A673 (cell line): ENCODE measurements around the gene BABAM1. TPM values are rescaled to one million over a fixed set of nuclear protein-coding genes. Genes with fewer than 3 reads are reported as not detected.

Source experiments
- BruUV-seq: library from RNA; stranded (reverse); fragments of 400-500 nt; replicated peaks from 2 replicates; lab custom pipeline; 2021; lab: Mats Ljungman, UMichigan
- CTCF ChIA-PET: fragments of 300-600 bp; sonication (Branson Sonifier 250); formaldehyde crosslinking; loops from one replicate; lab custom pipeline; 2022; ENCODE audit warnings: antibody characterized with exemption; lab: Charles Lee
- POLR2A ChIA-PET: fragments of 300-600 bp; sonication (Branson Sonifier 250); formaldehyde crosslinking; loops from one replicate; lab custom pipeline; 2022; ENCODE audit warnings: antibody characterized with exemption; ENCODE audit not compliant: low non-redundant PET; lab: Charles Lee
- DNase-seq: peaks from one replicate; pipeline ENCODE4 v3.0.0-alpha.2; 2015; ENCODE audit warnings: low spot score
- H3K27ac ChIP-seq: fragments of 200-600 bp; sonication (generic); 2 replicates; pipeline ENCODE4 v1.5.1; 2016; ENCODE audit warnings: mixed run types, low read depth, mild to moderate bottlenecking, mixed read lengths, antibody characterized with exemption, low read length; ENCODE audit not compliant: poor library complexity, severe bottlenecking
- H3K27me3 ChIP-seq: fragments of 200-600 bp; sonication (generic); replicated peaks from 2 replicates; pipeline ENCODE4 v1.6.1; 2017; ENCODE audit warnings: mixed run types, low read depth, mild to moderate bottlenecking, mixed read lengths, antibody characterized with exemption, low read length; ENCODE audit not compliant: insufficient read depth, poor library complexity
- H3K36me3 ChIP-seq: fragments of 200-600 bp; sonication (generic); 2 replicates; pipeline ENCODE4 v1.6.1; 2016; ENCODE audit warnings: mixed run types, mild to moderate bottlenecking, mixed read lengths, antibody characterized with exemption, low read length; ENCODE audit not compliant: insufficient read depth, poor library complexity, severe bottlenecking
- H3K4me1 ChIP-seq: fragments of 200-600 bp; sonication (generic); 2 replicates; pipeline ENCODE4 v1.6.1; 2017; ENCODE audit warnings: mixed run types, mild to moderate bottlenecking, mixed read lengths, antibody characterized with exemption, low read length; ENCODE audit not compliant: insufficient read depth, poor library complexity, severe bottlenecking
- H3K4me3 ChIP-seq: fragments of 200-600 bp; sonication (generic); 2 replicates; pipeline ENCODE4 v1.5.1; 2016; ENCODE audit warnings: low read depth, mixed run types, mild to moderate bottlenecking, mixed read lengths, low read length; ENCODE audit not compliant: poor library complexity, severe bottlenecking
- H3K9me3 ChIP-seq: fragments of 200-600 bp; sonication (generic); 2 replicates; pipeline ENCODE4 v1.6.1; 2016; ENCODE audit warnings: mixed run types, low read depth, mild to moderate bottlenecking, mixed read lengths, antibody characterized with exemption, low read length; ENCODE audit not compliant: poor library complexity, severe bottlenecking
- EZH2 ChIP-seq: fragments of 200-600 bp; sonication (generic); IDR thresholded peaks from 2 replicates; pipeline ENCODE4 v1.6.1; 2017; ENCODE audit warnings: borderline replicate concordance, low read depth, mild to moderate bottlenecking, mixed read lengths, antibody characterized with exemption, low read length; ENCODE audit not compliant: poor library complexity, severe bottlenecking
- intact Hi-C: fragments of 100-400 bp; cut with micrococcal nuclease; formaldehyde crosslinking; loops from one replicate; pipeline ENCODE4 v1.10.0; 2022; ENCODE audit not compliant: unreplicated experiment
- total RNA-seq: library from RNA; stranded (reverse); gene quantifications from 2 replicates; pipeline ENCODE4 v1.2.3, GENCODE V29; 2021
- TF ChIP-seq, protein P1 (sequence below): fragments of 300-800, 200-600 bp; sonication (generic); conservative IDR thresholded peaks from 2 replicates; pipeline ENCODE4 v1.5.1; 2017; ENCODE audit warnings: low read depth, mild to moderate bottlenecking, antibody characterized with exemption, low read length, moderate library complexity, mixed read lengths

Gene BABAM1
- total RNA-seq, 1 experiment from 2014 or later: 147 TPM

DNA sequence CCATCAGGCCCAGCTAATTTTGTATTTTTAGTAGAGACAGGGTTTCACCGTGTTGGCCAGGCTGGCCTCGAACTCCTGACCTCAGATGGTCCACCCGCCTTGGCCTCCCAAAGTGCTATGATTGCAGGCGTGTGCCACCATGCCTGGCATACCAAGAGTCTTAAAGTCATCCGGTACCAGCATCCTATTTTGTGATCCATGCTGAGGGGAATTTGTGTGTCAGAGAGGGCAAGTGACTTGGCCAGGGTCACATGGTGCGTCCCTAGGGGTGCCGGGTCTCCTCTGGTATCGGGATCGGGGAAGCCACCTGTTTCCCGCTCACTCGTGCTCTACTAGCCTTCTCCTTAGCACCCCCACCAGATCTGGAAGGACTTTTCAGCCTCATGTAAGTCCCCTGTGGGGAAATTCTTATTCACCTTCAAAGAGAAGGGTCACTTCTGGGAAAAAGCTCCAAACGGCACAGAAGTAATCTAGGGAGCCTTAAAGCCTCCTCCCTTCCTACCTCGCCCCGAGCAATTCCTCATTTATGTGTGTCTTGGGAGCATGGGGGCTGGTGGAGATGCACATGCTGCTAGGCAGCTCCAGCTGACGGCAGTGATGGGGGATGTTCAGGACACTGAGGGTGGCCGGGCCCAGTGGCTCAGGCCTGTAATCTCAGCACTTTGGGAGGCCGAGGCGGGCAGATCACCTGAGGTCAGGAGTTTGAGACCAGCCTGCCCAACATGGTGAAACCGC is 8.4 kb downstream of the BABAM1 start:
- ChIA-PET CTCF (no interaction called here), POLR2A (interaction anchor here (0.7 kb wide), 1 partner anchor 21 kb away, joined by 5 read pairs; no protein-coding TSS in a partner anchor)
- H3K27me3 ChIP-seq: no peaks in the 10 kb centered on the region
- no peaks in the 10 kb centered on the region for H3K9me3 ChIP-seq
- no peak overlapping the region for H3K4me3 ChIP-seq
- BruUV-seq: no TSS peak
- DNase-seq: no peak
- no peaks in the 10 kb centered on the region for H3K4me1 ChIP-seq
- TF ChIP-seq EZH2: no peak
- TF ChIP-seq, protein P1, sequence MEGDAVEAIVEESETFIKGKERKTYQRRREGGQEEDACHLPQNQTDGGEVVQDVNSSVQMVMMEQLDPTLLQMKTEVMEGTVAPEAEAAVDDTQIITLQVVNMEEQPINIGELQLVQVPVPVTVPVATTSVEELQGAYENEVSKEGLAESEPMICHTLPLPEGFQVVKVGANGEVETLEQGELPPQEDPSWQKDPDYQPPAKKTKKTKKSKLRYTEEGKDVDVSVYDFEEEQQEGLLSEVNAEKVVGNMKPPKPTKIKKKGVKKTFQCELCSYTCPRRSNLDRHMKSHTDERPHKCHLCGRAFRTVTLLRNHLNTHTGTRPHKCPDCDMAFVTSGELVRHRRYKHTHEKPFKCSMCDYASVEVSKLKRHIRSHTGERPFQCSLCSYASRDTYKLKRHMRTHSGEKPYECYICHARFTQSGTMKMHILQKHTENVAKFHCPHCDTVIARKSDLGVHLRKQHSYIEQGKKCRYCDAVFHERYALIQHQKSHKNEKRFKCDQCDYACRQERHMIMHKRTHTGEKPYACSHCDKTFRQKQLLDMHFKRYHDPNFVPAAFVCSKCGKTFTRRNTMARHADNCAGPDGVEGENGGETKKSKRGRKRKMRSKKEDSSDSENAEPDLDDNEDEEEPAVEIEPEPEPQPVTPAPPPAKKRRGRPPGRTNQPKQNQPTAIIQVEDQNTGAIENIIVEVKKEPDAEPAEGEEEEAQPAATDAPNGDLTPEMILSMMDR: no peak
- peaks cover 28% of the 10 kb centered on the region for H3K36me3 ChIP-seq
- H3K27ac ChIP-seq: no peak overlapping the region
- intact Hi-C loops: no loop called here

DNA sequence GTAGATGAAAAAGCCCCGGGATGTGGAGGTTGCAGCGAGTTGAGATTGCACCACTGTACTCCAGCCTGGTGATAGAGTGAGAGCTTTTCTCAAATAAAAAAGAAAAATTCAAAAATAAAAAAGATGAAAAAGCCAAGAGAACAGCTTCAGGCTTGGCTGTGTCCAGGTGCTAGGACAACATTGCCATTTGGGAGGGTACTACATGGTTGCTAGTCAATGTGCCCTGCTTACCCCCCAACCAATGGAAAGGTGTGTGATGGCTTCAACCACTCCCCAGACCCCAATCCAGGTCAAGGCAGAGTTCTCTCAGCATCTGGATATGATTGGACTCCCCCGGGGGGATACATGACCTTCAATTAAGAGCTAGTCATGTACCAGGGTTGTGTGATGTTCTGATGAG is 12.2 kb downstream of the BABAM1 start:
- H3K36me3 ChIP-seq: peaks cover 12% of the 10 kb centered on the region
- peaks cover 4% of the 10 kb centered on the region for H3K4me1 ChIP-seq
- intact Hi-C loops: no loop called here
- no peak overlapping the region for H3K27ac ChIP-seq
- no peaks in the 10 kb centered on the region for H3K27me3 ChIP-seq
- H3K9me3 ChIP-seq: no peaks in the 10 kb centered on the region
- no peak for DNase-seq
- no TSS peak for BruUV-seq
- no peak overlapping the region for H3K4me3 ChIP-seq
- CTCF ChIA-PET: interaction anchor here (0.5 kb wide), 1 partner anchor 13 kb away, joined by 3 read pairs; no protein-coding TSS in a partner anchor
- no peak for TF ChIP-seq EZH2
- TF ChIP-seq, protein P1: no peak
- POLR2A ChIA-PET: no interaction called here

DNA sequence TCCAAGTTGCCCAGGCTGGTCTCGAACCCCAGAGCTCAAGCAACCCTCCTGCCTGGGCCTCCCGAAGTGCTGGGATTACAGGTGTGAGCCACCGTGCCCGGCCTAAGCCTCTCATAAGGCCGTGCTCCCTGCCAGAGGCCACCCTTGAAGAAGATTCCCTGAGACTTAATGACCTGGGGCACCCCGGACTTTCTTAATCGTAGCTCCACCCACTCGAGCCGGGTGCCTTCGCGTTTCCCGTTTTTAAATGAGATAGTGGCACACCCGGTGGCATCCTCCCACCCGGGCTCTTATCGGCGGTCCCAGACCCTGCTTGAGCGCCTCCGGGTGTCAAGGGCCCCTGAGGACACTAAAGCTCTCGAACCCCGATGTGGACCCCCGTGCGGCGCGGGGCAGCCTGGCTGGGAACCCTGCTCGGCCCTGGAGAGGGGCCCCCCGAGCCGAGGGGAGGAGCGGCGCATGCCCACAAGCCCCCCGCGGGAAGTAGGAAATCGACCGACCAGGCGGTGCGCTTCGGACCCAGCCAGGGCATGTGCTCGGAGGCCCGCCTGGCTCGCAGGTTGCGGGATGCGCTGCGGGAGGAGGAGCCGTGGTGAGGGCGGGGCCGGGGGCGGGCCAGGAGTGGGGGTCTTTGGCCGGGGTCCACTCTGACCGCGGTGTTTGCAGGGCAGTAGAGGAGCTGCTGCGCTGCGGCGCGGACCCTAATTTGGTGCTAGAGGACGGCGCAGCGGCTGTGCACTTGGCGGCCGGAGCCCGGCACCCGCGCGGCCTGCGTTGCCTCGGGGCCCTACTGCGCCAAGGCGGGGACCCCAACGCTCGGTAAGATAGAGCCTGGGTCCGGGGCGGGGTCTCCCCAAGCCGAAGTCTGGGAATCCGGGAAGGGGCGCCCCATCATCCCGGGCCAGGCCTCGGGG is 14.4 kb downstream of the BABAM1 start, which contains the start of gene ANKLE1:
Gene ANKLE1 (plus strand): TSS at position 511 of the 914 bp plus-strand sequence. CDS start 20 bp downstream, at position 531.
- POLR2A ChIA-PET: no interaction called here
- Histone ChIP-seq H3K4me1 (peaks cover 4% of the 10 kb centered on the region), H3K27ac (peak within 1 kb of the TSS; percentile 29), H3K4me3 (peak within 1 kb of the TSS; percentile 55), H3K27me3 (no peaks in the 10 kb centered on the region), H3K9me3 (no peaks in the 10 kb centered on the region), H3K36me3 (peaks cover 4% of the 10 kb centered on the region)
- intact Hi-C loops: loop anchor here (2.0 to 10.0 kb wide), 3 partner anchors 77 to 507 kb away; no protein-coding TSS in a partner anchor
- TF ChIP-seq EZH2: no peak
- TF ChIP-seq, protein P1: no peak
- BruUV-seq: no TSS peak
- CTCF ChIA-PET: interaction anchor here (0.6 kb wide), 1 partner anchor 569 kb away, joined by 6 read pairs; no protein-coding TSS in a partner anchor
- peak; percentile 73 for DNase-seq
